ENCODE measurements around the gene ZBTB20. TPM values are rescaled to one million over a fixed set of nuclear protein-coding genes. Genes with fewer than 3 reads are reported as not detected.
A peak's percentile ranks its signal among the peaks of the same experiment; 100 is the strongest.
"Not testable (repeated sequence)": the region's sequence is repeated elsewhere in the genome, so short reads cannot be mapped to it uniquely, and the experiment has no call there.

ZBTB20 gene
- total and polyA plus RNA-seq, 7 donors, result under 0.01 to 113 (median 58.6) TPM

GRCh38 chr3:115186351-115187148 is 39.5 kb upstream of the ZBTB20 start:
- Histone ChIP-seq H3K27ac (no peak overlapping the region), H3K4me1 (no peaks in the 10 kb centered on the region), H3K36me3 (no peaks in the 10 kb centered on the region), H3K4me3 (no peak overlapping the region), H3K9me3 (peaks cover 0 to 3% (median 0%) of the 10 kb centered on the region in 4 donors), H3K27me3 (no peaks in the 10 kb centered on the region)
- intact Hi-C loops (cut with DNase I), result no loop called here
- WGBS, 2 donors, result 71 to 79% methylated on average over 6 of the region's 6 CpGs
- DNase-seq, result no peak
- TF ChIP-seq POLR2AphosphoS5 (IDR thresholded peaks at IDR 0.05) (no peak), POLR2A (IDR thresholded peaks at IDR 0.05) (no peak), CTCF (IDR thresholded peaks at IDR 0.05) (no peak), EP300 (IDR thresholded peaks at IDR 0.05) (no peak)

- 96 to 97% methylated on average over 32 of the region's 32 CpGs for WGBS, 2 donors
- DNase-seq; intact Hi-C loops (cut with DNase I); H3K4me1 ChIP-seq; H3K9me3 ChIP-seq; H3K27me3 ChIP-seq; H3K27ac ChIP-seq; H3K36me3 ChIP-seq; H3K4me3 ChIP-seq: not testable (repeated sequence)
These were observed 37.9 kb upstream of the ZBTB20 start for GRCh38 chr3:115184859-115185572.

GRCh38 chr3:115178930-115179329 is 31.8 kb upstream of the ZBTB20 start:
- H3K9me3 ChIP-seq; DNase-seq; intact Hi-C loops (cut with DNase I); H3K36me3 ChIP-seq; H3K4me3 ChIP-seq; H3K4me1 ChIP-seq; H3K27me3 ChIP-seq; H3K27ac ChIP-seq: not testable (repeated sequence)
- 52 to 76% methylated on average over 10 of the region's 10 CpGs for WGBS, 2 donors

- TF ChIP-seq POLR2A (IDR thresholded peaks at IDR 0.05), result no peak
- peak in 2 of 4 experiments; percentile 28 for TF ChIP-seq CTCF (IDR thresholded peaks at IDR 0.05)
- no peak for TF ChIP-seq EP300 (IDR thresholded peaks at IDR 0.05)
- no peak for TF ChIP-seq POLR2AphosphoS5 (IDR thresholded peaks at IDR 0.05)
- 54 to 83% methylated on average over 2 of the region's 2 CpGs for WGBS, 2 donors
- no peak overlapping the region for H3K27ac ChIP-seq
- intact Hi-C loops (cut with DNase I), result loop anchor here (10.0 kb wide), 2 partner anchors 345 to 1015 kb away; no protein-coding TSS in a partner anchor
- no peak for DNase-seq
- H3K9me3 ChIP-seq, result no peaks in the 10 kb centered on the region
- H3K36me3 ChIP-seq, result no peaks in the 10 kb centered on the region
- no peak overlapping the region for H3K4me3 ChIP-seq
- H3K27me3 ChIP-seq, result no peaks in the 10 kb centered on the region
- no peaks in the 10 kb centered on the region for H3K4me1 ChIP-seq
These were observed 22.7 kb upstream of the ZBTB20 start for GRCh38 chr3:115169808-115170207.

- H3K9me3 ChIP-seq, result no peaks in the 10 kb centered on the region
- no peaks in the 10 kb centered on the region for H3K4me1 ChIP-seq
- no peaks in the 10 kb centered on the region for H3K27me3 ChIP-seq
- intact Hi-C loops (cut with DNase I), result loop anchor here (10.0 kb wide), 2 partner anchors 341 to 1011 kb away; no protein-coding TSS in a partner anchor
- no peaks in the 10 kb centered on the region for H3K36me3 ChIP-seq
- WGBS, 2 donors, result 66 to 80% methylated on average over 3 of the region's 3 CpGs
- H3K4me3 ChIP-seq, result no peak overlapping the region
- H3K27ac ChIP-seq, result no peak overlapping the region
- DNase-seq, result no peak
- no peak for TF ChIP-seq CTCF (IDR thresholded peaks at IDR 0.05)
These were observed 18.6 kb upstream of the ZBTB20 start for GRCh38 chr3:115165701-115166100.
